ENCODE measurements around the gene GRIK3.

GRIK3 gene

DNA sequence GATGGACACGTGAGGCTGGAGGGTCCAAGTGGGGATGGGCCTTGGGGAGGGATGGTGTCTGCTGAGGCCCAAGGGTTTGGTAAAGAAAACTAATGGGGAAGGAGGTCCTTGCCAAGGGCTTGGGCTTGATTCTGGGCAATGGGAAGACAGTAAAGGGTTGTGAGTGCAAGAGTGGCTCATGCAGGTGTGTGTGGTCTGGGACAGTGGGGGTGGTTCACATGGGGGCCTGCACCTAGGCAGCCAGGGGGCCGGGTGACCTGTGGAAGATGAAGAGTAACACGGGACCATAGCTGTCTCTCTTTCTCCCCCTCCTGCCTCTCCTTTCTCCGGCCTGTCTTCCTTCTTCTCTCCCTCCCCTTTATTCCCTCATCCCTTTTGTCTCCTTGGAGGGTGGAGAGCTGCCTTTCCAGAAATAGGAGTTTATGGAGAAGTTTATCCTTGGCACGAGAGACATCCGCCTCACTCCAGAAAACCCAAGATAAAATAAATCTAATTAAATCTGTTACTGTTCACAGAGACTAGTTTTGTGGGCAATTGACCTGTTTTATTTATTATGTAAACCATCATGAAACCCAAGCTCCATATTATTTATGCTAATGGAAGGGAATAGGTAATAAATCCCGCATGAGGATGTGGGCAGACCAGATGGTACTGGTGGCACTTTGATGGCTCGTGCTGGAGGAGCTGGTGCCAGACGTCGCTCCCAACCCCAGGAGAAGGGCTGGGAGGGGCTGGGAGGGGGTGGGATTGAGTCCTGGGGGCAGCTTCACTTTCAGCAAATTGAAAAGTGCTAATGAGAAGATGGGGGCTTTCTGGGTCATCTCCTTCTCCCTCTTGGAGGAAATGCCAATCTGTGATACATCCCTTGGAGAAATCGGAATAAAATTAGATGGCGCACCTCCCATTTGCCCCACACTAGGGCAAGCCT is 278.7 kb downstream of the GRIK3 start:
- no peak overlapping the region for H3K4me2 ChIP-seq (ENCODE audit: low read depth, low read length, poor library complexity, severe bottlenecking)
- H3K36me3 ChIP-seq (ENCODE audit: insufficient read depth, low read length), result no peaks in the 10 kb centered on the region
- H3K9me2 ChIP-seq (replicated peaks; ENCODE audit: low read depth, low read length), result no peaks in the 10 kb centered on the region
- H3K79me2 ChIP-seq (ENCODE audit: insufficient read depth, low read length), result no peaks in the 10 kb centered on the region
- H4K20me1 ChIP-seq (ENCODE audit: insufficient read depth, low read length, poor library complexity, severe bottlenecking), result no peaks in the 10 kb centered on the region
- no peak for TF ChIP-seq EZH2phosphoT487 (IDR thresholded peaks at IDR 0.05; ENCODE audit: borderline replicate concordance)
- TF ChIP-seq, protein P1, sequence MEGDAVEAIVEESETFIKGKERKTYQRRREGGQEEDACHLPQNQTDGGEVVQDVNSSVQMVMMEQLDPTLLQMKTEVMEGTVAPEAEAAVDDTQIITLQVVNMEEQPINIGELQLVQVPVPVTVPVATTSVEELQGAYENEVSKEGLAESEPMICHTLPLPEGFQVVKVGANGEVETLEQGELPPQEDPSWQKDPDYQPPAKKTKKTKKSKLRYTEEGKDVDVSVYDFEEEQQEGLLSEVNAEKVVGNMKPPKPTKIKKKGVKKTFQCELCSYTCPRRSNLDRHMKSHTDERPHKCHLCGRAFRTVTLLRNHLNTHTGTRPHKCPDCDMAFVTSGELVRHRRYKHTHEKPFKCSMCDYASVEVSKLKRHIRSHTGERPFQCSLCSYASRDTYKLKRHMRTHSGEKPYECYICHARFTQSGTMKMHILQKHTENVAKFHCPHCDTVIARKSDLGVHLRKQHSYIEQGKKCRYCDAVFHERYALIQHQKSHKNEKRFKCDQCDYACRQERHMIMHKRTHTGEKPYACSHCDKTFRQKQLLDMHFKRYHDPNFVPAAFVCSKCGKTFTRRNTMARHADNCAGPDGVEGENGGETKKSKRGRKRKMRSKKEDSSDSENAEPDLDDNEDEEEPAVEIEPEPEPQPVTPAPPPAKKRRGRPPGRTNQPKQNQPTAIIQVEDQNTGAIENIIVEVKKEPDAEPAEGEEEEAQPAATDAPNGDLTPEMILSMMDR (conservative IDR thresholded peaks at IDR 0.05; ENCODE audit: low read length), result no peak
- H3K27me3 ChIP-seq (ENCODE audit: insufficient read depth, low read length, poor library complexity, severe bottlenecking), result no peaks in the 10 kb centered on the region
- H3K4me3 ChIP-seq (ENCODE audit: low read length, poor library complexity, severe bottlenecking), result no peak overlapping the region
- no peak overlapping the region for H3K9ac ChIP-seq (ENCODE audit: low read depth, low read length, poor library complexity, severe bottlenecking)
- no peaks in the 10 kb centered on the region for H3K9me3 ChIP-seq (ENCODE audit: insufficient read depth, low read depth, low read length)
- no peak overlapping the region for H2AFZ ChIP-seq (ENCODE audit: low read length)
- peaks cover 30% of the 10 kb centered on the region for H3K4me1 ChIP-seq (ENCODE audit: insufficient read depth, low read length, poor library complexity, severe bottlenecking)
- 0 out of 2 replicates have a peak, but pooled peaks cover 3% of the 10 kb centered on the region for H3F3A ChIP-seq (ENCODE audit: low read depth)

DNA sequence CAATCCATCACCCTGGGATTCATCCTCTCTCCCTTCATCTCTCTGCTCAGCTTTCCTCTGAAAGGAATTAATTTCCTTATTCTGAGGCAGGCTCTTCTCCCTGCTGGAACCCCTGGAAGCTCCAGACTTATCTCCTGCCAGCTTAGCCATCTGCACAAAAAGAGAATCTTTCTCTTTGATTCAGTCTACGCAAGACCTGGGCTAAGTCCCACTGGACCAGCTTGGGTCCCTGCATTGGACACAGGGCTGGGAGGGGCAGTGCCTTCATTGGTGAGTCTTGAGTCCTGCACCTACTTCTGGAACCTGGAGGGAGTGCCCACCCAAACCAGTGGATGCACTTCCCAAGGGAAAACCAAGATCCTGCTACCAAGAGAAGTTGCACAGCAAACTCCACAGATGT is 279.9 kb downstream of the GRIK3 start:
- Histone ChIP-seq H3K36me3 (ENCODE audit: insufficient read depth, low read length) (no peaks in the 10 kb centered on the region), H3K4me3 (ENCODE audit: low read length, poor library complexity, severe bottlenecking) (no peak overlapping the region), H2AFZ (ENCODE audit: low read length) (no peak overlapping the region), H3F3A (ENCODE audit: low read depth) (0 out of 2 replicates have a peak, but pooled peaks cover 3% of the 10 kb centered on the region), H4K20me1 (ENCODE audit: insufficient read depth, low read length, poor library complexity, severe bottlenecking) (no peaks in the 10 kb centered on the region), H3K4me1 (ENCODE audit: insufficient read depth, low read length, poor library complexity, severe bottlenecking) (peaks cover 29% of the 10 kb centered on the region), H3K9ac (ENCODE audit: low read depth, low read length, poor library complexity, severe bottlenecking) (no peak overlapping the region), H3K9me3 (ENCODE audit: insufficient read depth, low read depth, low read length) (no peaks in the 10 kb centered on the region), H3K79me2 (ENCODE audit: insufficient read depth, low read length) (no peaks in the 10 kb centered on the region), H3K9me2 (replicated peaks; ENCODE audit: low read depth, low read length) (no peaks in the 10 kb centered on the region), H3K27me3 (ENCODE audit: insufficient read depth, low read length, poor library complexity, severe bottlenecking) (no peaks in the 10 kb centered on the region), H3K4me2 (ENCODE audit: low read depth, low read length, poor library complexity, severe bottlenecking) (no peak overlapping the region)
- TF ChIP-seq, protein P1 (conservative IDR thresholded peaks at IDR 0.05; ENCODE audit: low read length), result no peak
- TF ChIP-seq EZH2phosphoT487 (IDR thresholded peaks at IDR 0.05; ENCODE audit: borderline replicate concordance), result no peak

DNA sequence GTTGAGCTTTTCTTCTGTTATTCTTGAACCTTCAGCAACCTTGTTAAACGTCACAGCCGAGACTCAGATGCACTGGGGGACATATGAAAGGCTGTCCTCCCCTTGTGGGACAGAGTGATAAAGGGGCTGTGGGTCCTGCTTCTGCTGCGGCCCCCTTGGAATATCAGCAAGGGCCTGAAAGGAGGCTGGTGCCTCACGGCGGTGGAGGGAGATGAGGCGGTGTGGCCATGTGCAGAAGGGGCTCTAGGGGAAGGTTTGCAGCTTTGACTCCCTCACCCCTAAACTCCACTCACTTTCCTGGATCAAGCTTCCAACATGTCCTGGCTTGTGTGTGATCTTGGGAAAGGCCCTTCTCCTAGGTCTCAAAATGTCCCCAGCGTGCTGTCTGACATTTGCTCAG is 280.9 kb downstream of the GRIK3 start:
- TF ChIP-seq, protein P1 (conservative IDR thresholded peaks at IDR 0.05; ENCODE audit: low read length), result no peak
- TF ChIP-seq EZH2phosphoT487 (IDR thresholded peaks at IDR 0.05; ENCODE audit: borderline replicate concordance), result no peak
- no peaks in the 10 kb centered on the region for H4K20me1 ChIP-seq (ENCODE audit: insufficient read depth, low read length, poor library complexity, severe bottlenecking)
- no peaks in the 10 kb centered on the region for H3K36me3 ChIP-seq (ENCODE audit: insufficient read depth, low read length)
- no peak overlapping the region for H3K9ac ChIP-seq (ENCODE audit: low read depth, low read length, poor library complexity, severe bottlenecking)
- H3K79me2 ChIP-seq (ENCODE audit: insufficient read depth, low read length), result no peaks in the 10 kb centered on the region
- H3K9me3 ChIP-seq (ENCODE audit: insufficient read depth, low read depth, low read length), result no peaks in the 10 kb centered on the region
- no peak overlapping the region for H2AFZ ChIP-seq (ENCODE audit: low read length)
- 0 out of 2 replicates have a peak, but pooled peaks cover 3% of the 10 kb centered on the region for H3F3A ChIP-seq (ENCODE audit: low read depth)
- H3K4me3 ChIP-seq (ENCODE audit: low read length, poor library complexity, severe bottlenecking), result no peak overlapping the region
- H3K27me3 ChIP-seq (ENCODE audit: insufficient read depth, low read length, poor library complexity, severe bottlenecking), result no peaks in the 10 kb centered on the region
- peak overlapping the region; percentile 69 for H3K4me2 ChIP-seq (ENCODE audit: low read depth, low read length, poor library complexity, severe bottlenecking)
- H3K4me1 ChIP-seq (ENCODE audit: insufficient read depth, low read length, poor library complexity, severe bottlenecking), result peaks cover 29% of the 10 kb centered on the region
- no peaks in the 10 kb centered on the region for H3K9me2 ChIP-seq (replicated peaks; ENCODE audit: low read depth, low read length)

Data from Loucy (cell line).